Esophagus muscularis mucosa (tissue), 4 donors: ENCODE measurements around the gene KDM5B. TPM values are rescaled to one million over a fixed set of nuclear protein-coding genes. Genes with fewer than 3 reads are reported as not detected.

ENCODE experiments used
- DNase-seq: peaks from one replicate; pipeline ENCODE4 v3.0.0-alpha.2; 2017; ENCODE audit errors: extremely low spot score
- H3K27ac ChIP-seq, 4 donors: fragments of 200-600 bp; sonication (generic); replicated peaks in 1 of 4; 1 replicate in 3 of 4; 2 replicates in 1 of 4; pipeline ENCODE4 v1.5.1; 2016 to 2019; ENCODE audit warnings: mild to moderate bottlenecking in 1 of 4
- H3K27me3 ChIP-seq, 4 donors: fragments of 200-600 bp; sonication (generic); one replicate each; pipeline versions ENCODE4 v1.5.1 to v1.6.0; 2016 to 2019
- H3K36me3 ChIP-seq, 4 donors: fragments of 200-600 bp; sonication (generic); one replicate each; pipeline ENCODE4 v1.5.1; 2016 to 2019
- H3K4me1 ChIP-seq, 4 donors: fragments of 200-600 bp; sonication (generic); one replicate each; pipeline ENCODE4 v1.5.1; 2016 to 2019
- H3K4me3 ChIP-seq, 4 donors: fragments of 200-600 bp; sonication (generic); 1 replicate in 2 of 4; 2 replicates in 2 of 4; pipeline ENCODE4 v1.5.1; 2016 to 2019; ENCODE audit warnings: mild to moderate bottlenecking in 4 of 4, moderate library complexity in 1 of 4
- H3K9me3 ChIP-seq, 4 donors: fragments of 200-600 bp; sonication (generic); 1 replicate in 3 of 4; 2 replicates in 1 of 4; pipeline ENCODE4 v1.5.1; 2016 to 2019
- EP300 ChIP-seq: sonication (generic); formaldehyde crosslinking; IDR thresholded peaks from one replicate; pipeline ENCODE4 v1.6.1; 2017; ENCODE audit warnings: antibody characterized with exemption
- POLR2A ChIP-seq: fragments of 450-650 bp; IDR thresholded peaks from one replicate; pipeline ENCODE4 v1.6.1; 2017; ENCODE audit warnings: antibody characterized with exemption, moderate library complexity, mild to moderate bottlenecking, low read depth
- POLR2AphosphoS5 ChIP-seq, 2 donors: sonication (generic); formaldehyde crosslinking; IDR thresholded peaks; one replicate each; pipeline ENCODE4 v1.6.1; 2017; ENCODE audit warnings: antibody characterized with exemption in 2 of 2
- WGBS: methylation state at CpG from one replicate; pipeline ENCODE4 v1.1.5; 2018; 5-methylcytosine and 5-hydroxymethylcytosine counted together
- intact Hi-C: fragments of 100-400 bp; cut with DNase I; formaldehyde crosslinking; loops from one replicate; pipeline ENCODE4 v1.15.1; 2023
- total RNA-seq, 4 donors: library from RNA; depleted of rRNA; stranded (reverse); fragments of >200 nt; gene quantifications; one replicate each; pipeline versions ENCODE4 v1.1.0 to v1.2.1, GENCODE V29; 2016
- TF ChIP-seq, protein P1 (sequence below), 3 experiments: fragments of 200-600 bp in 2 of 3; fragments of 450-650 bp in 1 of 3; sonication (generic) in 2 of 3; IDR thresholded peaks; one replicate each; pipeline ENCODE4 v1.5.1; 2017 to 2019; ENCODE audit warnings: antibody characterized with exemption in 3 of 3, mild to moderate bottlenecking in 2 of 3, moderate library complexity in 1 of 3

Gene KDM5B
- total RNA-seq, 4 donors from 2014 or later, result 21.4 to 34.9 (median 31.8) TPM

DNA sequence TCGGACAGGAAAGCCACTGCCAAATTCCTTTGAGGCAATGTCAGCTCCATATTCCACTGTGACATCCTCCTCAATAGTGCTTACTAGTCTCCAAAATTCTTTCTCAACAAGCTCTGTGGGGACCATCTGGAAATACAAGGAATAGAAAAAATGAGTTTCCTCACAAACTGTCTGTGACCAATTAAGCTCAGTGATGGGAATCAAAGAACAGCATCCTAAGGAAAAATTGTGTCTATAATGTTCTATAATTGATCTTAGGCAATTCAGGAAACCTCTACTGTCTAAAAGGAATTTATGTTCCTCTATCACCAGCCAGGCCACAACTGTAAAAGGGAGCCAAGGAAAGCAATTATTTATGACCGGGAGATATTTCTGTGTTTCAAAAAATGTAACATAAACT is 51.8 kb downstream of the KDM5B start:
- Histone ChIP-seq H3K36me3 (peaks cover 51 to 100% (median 91%) of the 10 kb centered on the region in 4 donors), H3K27me3 (no peaks in the 10 kb centered on the region), H3K4me1 (no peaks in the 10 kb centered on the region), H3K27ac (no peak overlapping the region), H3K9me3 (no peaks in the 10 kb centered on the region), H3K4me3 (no peak overlapping the region)
- intact Hi-C loops, result no loop called here
- TF ChIP-seq POLR2AphosphoS5 (IDR thresholded peaks at IDR 0.05), result no peak
- TF ChIP-seq EP300, result no peak
- TF ChIP-seq, protein P1, sequence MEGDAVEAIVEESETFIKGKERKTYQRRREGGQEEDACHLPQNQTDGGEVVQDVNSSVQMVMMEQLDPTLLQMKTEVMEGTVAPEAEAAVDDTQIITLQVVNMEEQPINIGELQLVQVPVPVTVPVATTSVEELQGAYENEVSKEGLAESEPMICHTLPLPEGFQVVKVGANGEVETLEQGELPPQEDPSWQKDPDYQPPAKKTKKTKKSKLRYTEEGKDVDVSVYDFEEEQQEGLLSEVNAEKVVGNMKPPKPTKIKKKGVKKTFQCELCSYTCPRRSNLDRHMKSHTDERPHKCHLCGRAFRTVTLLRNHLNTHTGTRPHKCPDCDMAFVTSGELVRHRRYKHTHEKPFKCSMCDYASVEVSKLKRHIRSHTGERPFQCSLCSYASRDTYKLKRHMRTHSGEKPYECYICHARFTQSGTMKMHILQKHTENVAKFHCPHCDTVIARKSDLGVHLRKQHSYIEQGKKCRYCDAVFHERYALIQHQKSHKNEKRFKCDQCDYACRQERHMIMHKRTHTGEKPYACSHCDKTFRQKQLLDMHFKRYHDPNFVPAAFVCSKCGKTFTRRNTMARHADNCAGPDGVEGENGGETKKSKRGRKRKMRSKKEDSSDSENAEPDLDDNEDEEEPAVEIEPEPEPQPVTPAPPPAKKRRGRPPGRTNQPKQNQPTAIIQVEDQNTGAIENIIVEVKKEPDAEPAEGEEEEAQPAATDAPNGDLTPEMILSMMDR (IDR thresholded peaks at IDR 0.05), result no peak
- no peak for TF ChIP-seq POLR2A
- 88% methylated on average over 2 of the region's 2 CpGs for WGBS
- DNase-seq, result no peak

DNA sequence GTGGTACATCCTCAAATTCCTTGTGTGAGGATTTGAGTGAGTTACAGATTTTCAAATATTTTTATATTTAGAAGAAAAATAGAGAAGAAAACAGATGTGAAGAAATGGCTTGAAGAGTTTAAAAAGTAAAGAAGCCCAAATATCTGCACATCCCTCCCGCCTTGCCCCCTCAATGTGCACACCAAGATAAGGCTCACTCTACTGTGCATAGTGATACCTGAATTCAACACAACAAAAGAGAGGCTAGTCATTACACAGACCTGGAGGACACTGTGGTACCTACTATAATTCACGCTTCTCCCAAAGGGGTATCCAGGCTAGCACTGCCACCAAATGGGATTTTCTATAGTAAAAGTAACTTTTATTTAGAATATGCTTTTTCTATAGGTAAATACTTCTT is 53.9 kb downstream of the KDM5B start:
- intact Hi-C loops, result loop anchor here (5.0 kb wide), 1 partner anchor 243 kb away; no protein-coding TSS in a partner anchor
- TF ChIP-seq POLR2AphosphoS5 (IDR thresholded peaks at IDR 0.05) (no peak), EP300 (no peak), POLR2A (no peak)
- TF ChIP-seq, protein P1 (IDR thresholded peaks at IDR 0.05), result no peak
- Histone ChIP-seq H3K4me3 (no peak overlapping the region), H3K36me3 (peaks cover 44 to 99% (median 81%) of the 10 kb centered on the region in 4 donors), H3K27me3 (no peaks in the 10 kb centered on the region), H3K4me1 (no peaks in the 10 kb centered on the region), H3K27ac (no peak overlapping the region), H3K9me3 (no peaks in the 10 kb centered on the region)
- WGBS, result 91% methylated on average over 2 of the region's 2 CpGs
- no peak for DNase-seq

DNA sequence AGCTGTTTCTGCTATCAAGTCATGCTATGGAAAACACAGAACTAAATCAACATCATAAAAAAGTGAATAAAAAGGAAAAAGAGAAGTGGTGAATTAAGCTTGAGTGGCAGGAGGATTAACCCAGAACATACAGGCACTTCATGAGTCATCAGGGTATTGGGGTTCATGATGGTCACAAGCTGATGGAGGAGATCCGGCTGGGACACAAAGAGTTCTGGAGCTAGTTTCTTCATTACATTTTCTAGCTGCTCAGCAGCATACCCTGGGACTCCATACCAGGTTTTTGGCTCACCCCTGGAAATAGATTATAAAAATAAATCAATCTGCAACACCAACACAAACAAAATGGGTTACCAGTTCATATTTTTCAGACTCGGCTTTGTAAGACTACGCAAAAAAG is 55.4 kb downstream of the KDM5B start:
- DNase-seq, result no peak
- intact Hi-C loops, result loop anchor here (5.0 kb wide), 1 partner anchor 245 kb away; no protein-coding TSS in a partner anchor
- H3K4me1 ChIP-seq, result no peaks in the 10 kb centered on the region
- H3K9me3 ChIP-seq, result no peaks in the 10 kb centered on the region
- 69% methylated on average over 3 of the region's 3 CpGs for WGBS
- H3K4me3 ChIP-seq, result no peak overlapping the region
- H3K27ac ChIP-seq, result no peak overlapping the region
- H3K36me3 ChIP-seq, result peaks cover 47 to 97% (median 80%) of the 10 kb centered on the region in 4 donors
- H3K27me3 ChIP-seq, result no peaks in the 10 kb centered on the region
- TF ChIP-seq POLR2A (no peak), EP300 (no peak), POLR2AphosphoS5 (IDR thresholded peaks at IDR 0.05) (no peak)
- TF ChIP-seq, protein P1 (IDR thresholded peaks at IDR 0.05), result no peak

DNA sequence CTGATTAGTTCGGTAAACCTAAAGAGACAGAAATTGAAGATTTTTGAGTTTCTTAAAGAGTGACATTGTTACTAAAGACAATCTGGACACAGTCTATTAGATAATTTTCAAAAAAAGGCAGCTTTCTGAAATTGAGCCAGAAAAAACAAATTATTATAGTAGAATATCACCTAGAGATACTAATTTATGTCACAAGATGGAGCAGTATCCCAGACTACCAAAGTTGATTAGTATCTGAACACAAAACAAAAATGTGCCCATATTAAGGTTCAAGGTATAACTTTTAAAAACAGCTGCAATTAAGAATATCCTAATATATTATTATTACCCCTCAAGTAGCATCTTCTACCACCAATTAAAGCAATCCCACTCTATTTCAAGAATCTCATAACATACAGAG is 57.5 kb downstream of the KDM5B start:
- Histone ChIP-seq H3K4me3 (no peak overlapping the region), H3K9me3 (no peaks in the 10 kb centered on the region), H3K36me3 (peaks cover 29 to 90% (median 67%) of the 10 kb centered on the region in 4 donors), H3K27ac (no peak overlapping the region), H3K27me3 (no peaks in the 10 kb centered on the region), H3K4me1 (no peaks in the 10 kb centered on the region)
- 87% methylated on average over 1 of the region's 1 CpG for WGBS
- TF ChIP-seq, protein P1 (IDR thresholded peaks at IDR 0.05), result peak in 1 of 3 experiments; percentile 24
- TF ChIP-seq POLR2A (no peak), POLR2AphosphoS5 (IDR thresholded peaks at IDR 0.05) (no peak)
- intact Hi-C loops, result loop anchor here (5.0 kb wide), 1 partner anchor 247 kb away; no protein-coding TSS in a partner anchor
- DNase-seq, result no peak

DNA sequence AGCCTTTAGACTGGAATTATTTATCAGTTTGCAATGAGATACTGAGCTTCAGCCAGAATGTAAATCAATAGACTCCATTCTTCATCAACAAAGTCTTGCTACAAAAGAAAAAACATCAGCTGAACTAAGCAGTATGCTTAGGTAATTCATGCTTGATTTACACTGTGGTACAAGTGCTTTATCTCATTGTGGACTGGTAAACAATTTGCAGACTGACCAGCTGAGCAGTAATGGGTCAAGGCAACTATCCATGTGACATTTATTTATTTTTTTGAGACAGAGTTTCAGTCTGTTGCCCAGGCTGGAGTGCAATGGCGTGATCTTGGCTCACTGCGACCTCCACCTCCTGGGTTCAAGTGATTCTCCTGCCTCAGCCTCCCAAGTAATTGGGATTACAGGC is 58.2 kb downstream of the KDM5B start:
- WGBS, result 92% methylated on average over 2 of the region's 2 CpGs
- Histone ChIP-seq H3K27me3 (no peaks in the 10 kb centered on the region), H3K4me3 (no peak overlapping the region), H3K4me1 (no peaks in the 10 kb centered on the region), H3K9me3 (no peaks in the 10 kb centered on the region), H3K36me3 (peaks cover 29 to 90% (median 67%) of the 10 kb centered on the region in 4 donors), H3K27ac (no peak overlapping the region)
- no peak for DNase-seq
- intact Hi-C loops, result loop anchor here (5.0 kb wide), 1 partner anchor 247 kb away; no protein-coding TSS in a partner anchor
- TF ChIP-seq POLR2A (no peak), EP300 (no peak), POLR2AphosphoS5 (IDR thresholded peaks at IDR 0.05) (no peak)
- TF ChIP-seq, protein P1 (IDR thresholded peaks at IDR 0.05), result no peak
